H9 (cell line): ENCODE data around the gene APOL4. TPM values are rescaled to one million over a fixed set of nuclear protein-coding genes. Genes with fewer than 3 reads are reported as not detected.

ENCODE experiments used
- DNase-seq: peaks from one replicate; pipeline ENCODE4 v3.0.0-alpha.2; 2017
- H2AFZ ChIP-seq: one replicate; pipeline ENCODE4 v1.6.1; 2013; ENCODE audit warnings: mild to moderate bottlenecking, low read length, control low read depth, moderate library complexity
- H2AK5ac ChIP-seq: 2 replicates; pipeline ENCODE4 v1.6.1; 2013; ENCODE audit warnings: low read length, control low read depth, mixed read lengths; ENCODE audit not compliant: insufficient read length
- H2BK120ac ChIP-seq: one replicate; pipeline ENCODE4 v1.6.1; 2013; ENCODE audit warnings: low read depth, mild to moderate bottlenecking, low read length, control low read depth, inconsistent platforms; ENCODE audit not compliant: poor library complexity, severe bottlenecking
- H2BK12ac ChIP-seq: 2 replicates; pipeline ENCODE4 v1.6.1; 2013; ENCODE audit warnings: low read length, control low read depth, mixed read lengths, low read depth; ENCODE audit not compliant: insufficient read length
- H2BK15ac ChIP-seq: 2 replicates; pipeline ENCODE4 v1.6.1; 2013; ENCODE audit warnings: low read depth, low read length, control low read depth
- H2BK20ac ChIP-seq: one replicate; pipeline ENCODE4 v1.6.1; 2013; ENCODE audit warnings: low read depth, mild to moderate bottlenecking, low read length, control low read depth, inconsistent platforms; ENCODE audit not compliant: poor library complexity, severe bottlenecking
- H2BK5ac ChIP-seq: 2 replicates; pipeline ENCODE4 v1.6.1; 2013; ENCODE audit warnings: low read length, control low read depth, mixed read lengths; ENCODE audit not compliant: insufficient read length
- H3K14ac ChIP-seq: 2 replicates; pipeline ENCODE4 v1.6.1; 2013; ENCODE audit warnings: low read length, control low read depth; ENCODE audit not compliant: insufficient read depth
- H3K18ac ChIP-seq: 2 replicates; pipeline ENCODE4 v1.6.1; 2013; ENCODE audit warnings: low read depth, mild to moderate bottlenecking, mixed read lengths, low read length, control low read depth; ENCODE audit not compliant: insufficient read length
- H3K23ac ChIP-seq: 2 replicates; pipeline ENCODE4 v1.6.1; 2013; ENCODE audit warnings: low read length, control low read depth, mixed read lengths, low read depth; ENCODE audit not compliant: insufficient read length
- H3K23me2 ChIP-seq: 2 replicates; pipeline ENCODE4 v1.6.1; 2013; ENCODE audit warnings: low read depth, mild to moderate bottlenecking, mixed read lengths, low read length, control low read depth; ENCODE audit not compliant: insufficient read length, poor library complexity, severe bottlenecking
- H3K27ac ChIP-seq: 2 replicates; pipeline ENCODE4 v1.5.1; 2013; ENCODE audit warnings: low read length, control low read depth, mixed read lengths, low read depth; ENCODE audit not compliant: insufficient read length
- H3K27me3 ChIP-seq: 2 replicates; pipeline ENCODE4 v1.6.1; 2013; ENCODE audit warnings: low read length, control low read depth, inconsistent platforms; ENCODE audit not compliant: insufficient read depth
- H3K4ac ChIP-seq: 2 replicates; pipeline ENCODE4 v1.6.1; 2013; ENCODE audit warnings: low read depth, mild to moderate bottlenecking, control low read depth, inconsistent platforms, low read length, moderate library complexity
- H3K4me1 ChIP-seq: 2 replicates; pipeline ENCODE4 v1.6.1; 2013; ENCODE audit warnings: low read length, control low read depth, inconsistent platforms; ENCODE audit not compliant: insufficient read depth
- H3K4me2 ChIP-seq: 2 replicates; pipeline ENCODE4 v1.6.1; 2013; ENCODE audit warnings: low read length, control low read depth, mixed read lengths; ENCODE audit not compliant: insufficient read length, insufficient read depth
- H3K56ac ChIP-seq: 2 replicates; pipeline ENCODE4 v1.6.1; 2013; ENCODE audit warnings: low read depth, mild to moderate bottlenecking, mixed read lengths, low read length, control low read depth; ENCODE audit not compliant: insufficient read length
- H3K79me1 ChIP-seq: 2 replicates; pipeline ENCODE4 v1.6.1; 2013; ENCODE audit warnings: low read depth, mild to moderate bottlenecking, moderate library complexity, low read length, control low read depth, inconsistent platforms; ENCODE audit not compliant: insufficient read depth, poor library complexity, severe bottlenecking
- H3K79me2 ChIP-seq: 2 replicates; pipeline ENCODE4 v1.6.1; 2013; ENCODE audit warnings: low read length, control low read depth, inconsistent platforms; ENCODE audit not compliant: insufficient read depth
- H3K9ac ChIP-seq: 2 replicates; pipeline ENCODE4 v1.6.1; 2013; ENCODE audit warnings: low read length, control low read depth, mixed read lengths; ENCODE audit not compliant: insufficient read length; ENCODE audit errors: extremely low read depth
- H3K9me3 ChIP-seq: one replicate; pipeline ENCODE4 v1.6.1; 2013; ENCODE audit warnings: low read depth, low read length, inconsistent platforms; ENCODE audit not compliant: control insufficient read depth
- H3T11ph ChIP-seq: one replicate; pipeline ENCODE4 v1.6.1; 2013; ENCODE audit warnings: mild to moderate bottlenecking, low read length, control low read depth, inconsistent platforms
- H4K20me1 ChIP-seq: one replicate; pipeline ENCODE4 v1.6.1; 2013; ENCODE audit not compliant: control insufficient read depth, insufficient read length, insufficient read depth
- H4K5ac ChIP-seq: 2 replicates; pipeline ENCODE4 v1.6.1; 2013; ENCODE audit warnings: low read depth, mild to moderate bottlenecking, mixed read lengths, low read length, control low read depth; ENCODE audit not compliant: insufficient read length
- H4K8ac ChIP-seq: replicated peaks from 2 replicates; pipeline ENCODE4 v1.6.1; 2013; ENCODE audit warnings: low read length, control low read depth, mixed read lengths, low read depth; ENCODE audit not compliant: insufficient read length
- H4K91ac ChIP-seq: 2 replicates; pipeline ENCODE4 v1.6.1; 2013; ENCODE audit warnings: low read depth, mild to moderate bottlenecking, moderate library complexity, mixed read lengths, low read length, control low read depth; ENCODE audit not compliant: insufficient read length
- H3K27ac Mint-ChIP-seq, 3 experiments: 2 replicates in 2 of 3; 3 replicates in 1 of 3; pipeline ENCODE4 v1.8.0; 2020 to 2021; ENCODE audit warnings: mixed read lengths in 3 of 3, mild to moderate bottlenecking in 1 of 3, moderate library complexity in 1 of 3
- H3K27me3 Mint-ChIP-seq: 2 replicates; pipeline ENCODE4 v1.8.0; 2021; ENCODE audit warnings: low read depth, mild to moderate bottlenecking, moderate library complexity, mixed read lengths
- H3K36me3 Mint-ChIP-seq, 3 experiments: 2 replicates in 2 of 3; 3 replicates in 1 of 3; pipeline ENCODE4 v1.8.0; 2020 to 2021; ENCODE audit warnings: low read depth in 3 of 3, mixed read lengths in 3 of 3; ENCODE audit not compliant: insufficient read depth in 1 of 3
- H3K4me1 Mint-ChIP-seq, 2 experiments: 2 replicates each; pipeline ENCODE4 v1.8.0; 2020; ENCODE audit warnings: mixed read lengths in 2 of 2
- H3K4me3 Mint-ChIP-seq, 2 experiments: 2 replicates in 1 of 2; 3 replicates in 1 of 2; pipeline ENCODE4 v1.8.0; 2020 to 2021; ENCODE audit warnings: mild to moderate bottlenecking in 2 of 2, mixed read lengths in 2 of 2, moderate library complexity in 1 of 2
- H3K9me3 Mint-ChIP-seq, 2 experiments: 2 replicates in 1 of 2; 3 replicates in 1 of 2; pipeline ENCODE4 v1.8.0; 2020; ENCODE audit warnings: mild to moderate bottlenecking in 2 of 2, mixed read lengths in 2 of 2, moderate library complexity in 1 of 2
- CTCF ChIP-seq: fragments of 200-600 bp; sonication (generic); conservative IDR thresholded peaks from 3 replicates; pipeline ENCODE4 v1.8.0; 2021; ENCODE audit warnings: antibody characterized with exemption, mild to moderate bottlenecking
- WGBS: extraction: QIAGEN DNeasy Blood & Tissue Kit; methylation state at CpG from one replicate; pipeline ENCODE4 v1.1.7; 2013; ENCODE audit warnings: missing lambda C conversion rate, low lambda C conversion rate, mixed read lengths; ENCODE audit not compliant: insufficient read length; ENCODE audit errors: extremely low coverage; 5-methylcytosine and 5-hydroxymethylcytosine counted together
- total RNA-seq: library from RNA; stranded (reverse); gene quantifications from 2 replicates; pipeline ENCODE4 v1.2.1, GENCODE V29; 2021

The APOL4 gene
- total RNA-seq, 1 experiment from 2014 or later, result not detected

GRCh38 chr22:36180928-36181327 is 20.7 kb downstream of the APOL4 start:
- H2AFZ ChIP-seq, result no peak overlapping the region
- Mint-ChIP-seq H3K9me3 (no peaks in the 10 kb centered on the region; a peak in 1 of 5 replicates), H3K27ac (no peak overlapping the region), H3K27me3 (no peaks in the 10 kb centered on the region; the same call in none of the 2 replicates), H3K4me1 (peaks cover 10 to 16% of the 10 kb centered on the region in 2 experiments), H3K36me3 (no peaks in the 10 kb centered on the region), H3K4me3 (no peak overlapping the region)
- no peak overlapping the region for H2BK15ac ChIP-seq
- H3K27me3 ChIP-seq, result no peaks in the 10 kb centered on the region; the same call in 1 of the 2 replicates
- H2BK20ac ChIP-seq, result no peak overlapping the region
- H2BK120ac ChIP-seq, result no peak overlapping the region
- no peak for DNase-seq
- no peaks in the 10 kb centered on the region for H4K20me1 ChIP-seq
- no peak overlapping the region for H4K91ac ChIP-seq
- H3K79me2 ChIP-seq, result no peaks in the 10 kb centered on the region
- no peak overlapping the region for H4K8ac ChIP-seq
- H3K27ac ChIP-seq, result no peak overlapping the region
- no peak overlapping the region for H2BK12ac ChIP-seq
- no peak overlapping the region for H3K18ac ChIP-seq
- H3T11ph ChIP-seq, result no peak overlapping the region
- H3K9ac ChIP-seq, result no peak overlapping the region
- no peak overlapping the region for H3K4ac ChIP-seq
- H3K23me2 ChIP-seq, result no peaks in the 10 kb centered on the region
- no peak overlapping the region for H2BK5ac ChIP-seq
- no peaks in the 10 kb centered on the region for H3K9me3 ChIP-seq
- no CpG with 5 or more reads among the region's 6 CpGs for WGBS
- no peak for TF ChIP-seq CTCF
- no peak overlapping the region for H4K5ac ChIP-seq
- H3K4me1 ChIP-seq, result no peaks in the 10 kb centered on the region
- no peak overlapping the region for H3K23ac ChIP-seq
- H3K56ac ChIP-seq, result no peak overlapping the region
- H3K14ac ChIP-seq, result no peak overlapping the region
- H3K79me1 ChIP-seq, result no peaks in the 10 kb centered on the region
- H3K4me2 ChIP-seq, result no peak overlapping the region
- no peak overlapping the region for H2AK5ac ChIP-seq
